ENCODE results near the gene SPSB4. TPM values are rescaled to one million over a fixed set of nuclear protein-coding genes. Genes with fewer than 3 reads are reported as not detected.

SPSB4 gene
- total and polyA plus RNA-seq, 5 donors from 2014 or later: not detected

- ATAC-seq (ENCODE audit: low read depth in 2 of 2) (no peak), DNase-seq (no peak)
- no peaks in the 10 kb centered on the region for H3K9me3 ChIP-seq (ENCODE audit: control insufficient read depth in 2 of 2, low read length in 2 of 2)
- H3K27ac ChIP-seq (ENCODE audit: insufficient read depth, low read length, poor library complexity, severe bottlenecking): no peak overlapping the region
- Mint-ChIP-seq H3K36me3 (no peaks in the 10 kb centered on the region), H3K27ac (no peak overlapping the region), H3K4me3 (no peak overlapping the region), H3K4me1 (peaks cover 0 to 8% (median 0%) of the 10 kb centered on the region in 4 donors), H3K9me3 (no peaks in the 10 kb centered on the region), H3K27me3 (peaks cover 41% of the 10 kb centered on the region)
- H3K4me1 ChIP-seq (ENCODE audit: control insufficient read depth, insufficient read depth, low read length, poor library complexity, severe bottlenecking): no peaks in the 10 kb centered on the region
- peaks cover 18% of the 10 kb centered on the region for H3K27me3 ChIP-seq (ENCODE audit: control insufficient read depth, insufficient read depth, low read length)
- no peak overlapping the region for H3K4me3 ChIP-seq (ENCODE audit: low read depth, low read length)
- no peaks in the 10 kb centered on the region for H3K36me3 ChIP-seq (ENCODE audit: control insufficient read depth, insufficient read depth, low read length)
Observed at GRCh38 chr3:141045849-141046248, 5.3 kb upstream of the SPSB4 start.

GRCh38 chr3:141047168-141047567 lies 4.0 kb upstream of the SPSB4 start:
- Histone ChIP-seq H3K9me3 (ENCODE audit: control insufficient read depth in 2 of 2, low read length in 2 of 2) (no peaks in the 10 kb centered on the region), H3K4me1 (ENCODE audit: control insufficient read depth, insufficient read depth, low read length, poor library complexity, severe bottlenecking) (no peaks in the 10 kb centered on the region), H3K4me3 (ENCODE audit: low read depth, low read length) (no peak overlapping the region), H3K27ac (ENCODE audit: insufficient read depth, low read length, poor library complexity, severe bottlenecking) (no peak overlapping the region), H3K27me3 (ENCODE audit: control insufficient read depth, insufficient read depth, low read length) (peaks cover 18% of the 10 kb centered on the region), H3K36me3 (ENCODE audit: control insufficient read depth, insufficient read depth, low read length) (no peaks in the 10 kb centered on the region)
- ATAC-seq (ENCODE audit: low read depth in 2 of 2) (no peak), DNase-seq (no peak)
- H3K36me3 Mint-ChIP-seq: no peaks in the 10 kb centered on the region
- H3K4me3 Mint-ChIP-seq: no peak overlapping the region
- no peak overlapping the region for H3K27ac Mint-ChIP-seq
- peaks cover 0 to 11% (median under 1%) of the 10 kb centered on the region in 4 donors for H3K4me1 Mint-ChIP-seq
- H3K9me3 Mint-ChIP-seq: no peaks in the 10 kb centered on the region
- peaks cover 45% of the 10 kb centered on the region for H3K27me3 Mint-ChIP-seq

- Mint-ChIP-seq H3K27me3 (peaks cover 57% of the 10 kb centered on the region), H3K27ac (no peak overlapping the region), H3K4me1 (peaks cover 0 to 15% (median 1%) of the 10 kb centered on the region in 4 donors), H3K36me3 (no peaks in the 10 kb centered on the region), H3K4me3 (no peak overlapping the region), H3K9me3 (no peaks in the 10 kb centered on the region)
- no peak for ATAC-seq (ENCODE audit: low read depth in 2 of 2)
- Histone ChIP-seq H3K36me3 (ENCODE audit: control insufficient read depth, insufficient read depth, low read length) (no peaks in the 10 kb centered on the region), H3K4me1 (ENCODE audit: control insufficient read depth, insufficient read depth, low read length, poor library complexity, severe bottlenecking) (no peaks in the 10 kb centered on the region), H3K27ac (ENCODE audit: insufficient read depth, low read length, poor library complexity, severe bottlenecking) (no peak overlapping the region), H3K27me3 (ENCODE audit: control insufficient read depth, insufficient read depth, low read length) (peaks cover 18% of the 10 kb centered on the region), H3K9me3 (ENCODE audit: control insufficient read depth in 2 of 2, low read length in 2 of 2) (no peaks in the 10 kb centered on the region), H3K4me3 (ENCODE audit: low read depth, low read length) (no peak overlapping the region)
- no peak for DNase-seq
Observed at GRCh38 chr3:141049681-141050080, 1.5 kb upstream of the SPSB4 start.

GRCh38 chr3:141051443-141052200 lies 475 bp downstream of the SPSB4 start:
- ATAC-seq (ENCODE audit: low read depth in 2 of 2) (no peak), DNase-seq (no peak)
- peaks cover 53% of the 10 kb centered on the region for H3K27me3 Mint-ChIP-seq
- H3K27ac Mint-ChIP-seq: no peak overlapping the region
- no peaks in the 10 kb centered on the region for H3K36me3 Mint-ChIP-seq
- Histone ChIP-seq H3K9me3 (ENCODE audit: control insufficient read depth in 2 of 2, low read length in 2 of 2) (no peaks in the 10 kb centered on the region), H3K27me3 (ENCODE audit: control insufficient read depth, insufficient read depth, low read length) (peaks cover 18% of the 10 kb centered on the region), H3K27ac (ENCODE audit: insufficient read depth, low read length, poor library complexity, severe bottlenecking) (no peak overlapping the region), H3K4me3 (ENCODE audit: low read depth, low read length) (no peak overlapping the region), H3K36me3 (ENCODE audit: control insufficient read depth, insufficient read depth, low read length) (no peaks in the 10 kb centered on the region), H3K4me1 (ENCODE audit: control insufficient read depth, insufficient read depth, low read length, poor library complexity, severe bottlenecking) (no peaks in the 10 kb centered on the region)
- H3K4me3 Mint-ChIP-seq: peak overlapping the region in 3 of 4 donors; percentile 16 to 50 (median 36)
- H3K9me3 Mint-ChIP-seq: no peaks in the 10 kb centered on the region
- peaks cover 0 to 15% (median 1%) of the 10 kb centered on the region in 4 donors for H3K4me1 Mint-ChIP-seq

- H3K4me1 Mint-ChIP-seq: peaks cover 0 to 15% (median 1%) of the 10 kb centered on the region in 4 donors
- peaks cover 18% of the 10 kb centered on the region for H3K27me3 ChIP-seq (ENCODE audit: control insufficient read depth, insufficient read depth, low read length)
- H3K27ac Mint-ChIP-seq: no peak overlapping the region
- no peak for ATAC-seq (ENCODE audit: low read depth in 2 of 2)
- no peaks in the 10 kb centered on the region for H3K36me3 ChIP-seq (ENCODE audit: control insufficient read depth, insufficient read depth, low read length)
- no peak overlapping the region for H3K4me3 ChIP-seq (ENCODE audit: low read depth, low read length)
- H3K27ac ChIP-seq (ENCODE audit: insufficient read depth, low read length, poor library complexity, severe bottlenecking): no peak overlapping the region
- no peaks in the 10 kb centered on the region for H3K9me3 Mint-ChIP-seq
- peaks cover 52% of the 10 kb centered on the region for H3K27me3 Mint-ChIP-seq
- H3K4me3 Mint-ChIP-seq: peak overlapping the region in 3 of 4 donors; percentile 16 to 50 (median 36)
- no peak for DNase-seq
- H3K9me3 ChIP-seq (ENCODE audit: control insufficient read depth in 2 of 2, low read length in 2 of 2): no peaks in the 10 kb centered on the region
- H3K4me1 ChIP-seq (ENCODE audit: control insufficient read depth, insufficient read depth, low read length, poor library complexity, severe bottlenecking): no peaks in the 10 kb centered on the region
- no peaks in the 10 kb centered on the region for H3K36me3 Mint-ChIP-seq
Observed at GRCh38 chr3:141052201-141053069, 1.3 kb downstream of the SPSB4 start.

GRCh38 chr3:141055136-141055535 lies 4.0 kb downstream of the SPSB4 start:
- Mint-ChIP-seq H3K27me3 (peaks cover 35% of the 10 kb centered on the region), H3K4me3 (peak overlapping the region in 1 of 4 donors; percentile 55), H3K9me3 (no peaks in the 10 kb centered on the region), H3K4me1 (peaks cover 0 to 15% (median 1%) of the 10 kb centered on the region in 4 donors), H3K27ac (peak overlapping the region in 1 of 3 donors; percentile 63), H3K36me3 (no peaks in the 10 kb centered on the region)
- ATAC-seq (ENCODE audit: low read depth in 2 of 2) (no peak), DNase-seq (no peak)
- no peak overlapping the region for H3K4me3 ChIP-seq (ENCODE audit: low read depth, low read length)
- H3K9me3 ChIP-seq (ENCODE audit: control insufficient read depth in 2 of 2, low read length in 2 of 2): no peaks in the 10 kb centered on the region
- H3K27me3 ChIP-seq (ENCODE audit: control insufficient read depth, insufficient read depth, low read length): peaks cover 6% of the 10 kb centered on the region
- no peaks in the 10 kb centered on the region for H3K4me1 ChIP-seq (ENCODE audit: control insufficient read depth, insufficient read depth, low read length, poor library complexity, severe bottlenecking)
- H3K36me3 ChIP-seq (ENCODE audit: control insufficient read depth, insufficient read depth, low read length): no peaks in the 10 kb centered on the region
- no peak overlapping the region for H3K27ac ChIP-seq (ENCODE audit: insufficient read depth, low read length, poor library complexity, severe bottlenecking)

- H3K27me3 Mint-ChIP-seq: peaks cover 28% of the 10 kb centered on the region
- Histone ChIP-seq H3K36me3 (ENCODE audit: control insufficient read depth, insufficient read depth, low read length) (no peaks in the 10 kb centered on the region), H3K4me3 (ENCODE audit: low read depth, low read length) (no peak overlapping the region), H3K9me3 (ENCODE audit: control insufficient read depth in 2 of 2, low read length in 2 of 2) (no peaks in the 10 kb centered on the region), H3K27ac (ENCODE audit: insufficient read depth, low read length, poor library complexity, severe bottlenecking) (no peak overlapping the region), H3K4me1 (ENCODE audit: control insufficient read depth, insufficient read depth, low read length, poor library complexity, severe bottlenecking) (no peaks in the 10 kb centered on the region), H3K27me3 (ENCODE audit: control insufficient read depth, insufficient read depth, low read length) (peaks cover 2% of the 10 kb centered on the region)
- H3K4me3 Mint-ChIP-seq: no peak overlapping the region
- H3K9me3 Mint-ChIP-seq: no peaks in the 10 kb centered on the region
- no peaks in the 10 kb centered on the region for H3K36me3 Mint-ChIP-seq
- H3K4me1 Mint-ChIP-seq: peaks cover 0 to 8% (median 1%) of the 10 kb centered on the region in 4 donors
- ATAC-seq (ENCODE audit: low read depth in 2 of 2): no peak
- no peak for DNase-seq
- no peak overlapping the region for H3K27ac Mint-ChIP-seq
Observed at GRCh38 chr3:141055536-141056445, 4.6 kb downstream of the SPSB4 start.
